Measurements from ENCODE around the gene DARS2.
A peak's percentile ranks its signal among the peaks of the same experiment; 100 is the strongest.
"Not testable (repeated sequence)": the region's sequence is repeated elsewhere in the genome, so short reads cannot be mapped to it uniquely, and the experiment has no call there.

DARS2 gene

GRCh38 chr1:173824315-173825081, at the start of gene DARS2, which contains the start of gene CENPL:
Gene DARS2 (plus strand): TSS chr1:173824673. CDS start chr1:173825230, 557 bp downstream.
Gene CENPL (minus strand): TSS chr1:173824883. CDS start chr1:173811299, 13,584 bp downstream.
- DNase-seq, result peak; percentile 99 to 100

DNA sequence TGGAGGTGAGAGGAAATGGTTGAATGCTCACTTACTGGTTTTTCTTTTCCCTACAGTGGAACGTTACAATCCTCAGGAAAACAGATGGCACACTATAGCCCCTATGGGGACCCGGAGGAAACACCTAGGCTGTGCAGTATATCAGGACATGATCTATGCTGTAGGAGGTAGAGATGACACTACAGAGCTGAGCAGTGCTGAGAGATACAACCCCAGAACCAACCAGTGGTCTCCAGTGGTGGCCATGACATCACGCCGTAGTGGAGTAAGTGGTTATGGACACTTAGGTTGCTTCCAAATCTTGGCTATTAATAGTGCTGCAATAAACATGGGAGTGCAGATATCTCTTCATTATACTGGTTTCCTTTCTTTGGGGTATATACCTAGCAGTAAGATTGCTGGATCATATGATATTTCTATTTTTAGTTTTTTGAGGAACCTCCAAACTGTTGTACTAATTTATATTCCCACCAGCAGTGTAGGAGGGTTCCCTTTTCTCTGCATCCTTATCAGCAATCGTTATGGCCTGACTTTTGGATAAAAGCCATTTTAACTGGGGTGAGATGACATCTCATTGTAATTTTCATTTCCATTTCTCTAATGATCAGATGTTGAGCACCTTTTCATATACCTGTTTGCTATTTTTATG, 48.8 kb upstream of the DARS2 start:
- no peak for DNase-seq

DNA sequence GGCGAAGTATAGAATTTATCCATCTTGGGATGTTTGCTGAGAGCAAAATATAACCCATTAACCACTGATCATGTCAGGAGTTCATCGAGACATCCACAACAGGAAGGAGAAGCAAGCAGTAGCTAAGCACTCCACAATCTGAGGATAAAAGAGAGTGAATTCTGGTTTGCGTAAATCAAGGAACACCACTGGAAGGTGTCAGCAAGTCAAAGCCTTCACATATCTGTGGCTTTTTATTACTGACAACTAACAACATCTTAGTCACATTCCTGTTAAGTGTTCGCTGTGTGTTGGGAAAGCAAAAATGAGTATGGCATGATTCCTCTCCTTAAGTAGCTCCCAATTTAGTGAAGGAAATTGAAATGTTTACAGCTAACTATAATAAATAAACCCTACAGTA, 44.5 kb upstream of the DARS2 start:
- no peak for DNase-seq

DNA sequence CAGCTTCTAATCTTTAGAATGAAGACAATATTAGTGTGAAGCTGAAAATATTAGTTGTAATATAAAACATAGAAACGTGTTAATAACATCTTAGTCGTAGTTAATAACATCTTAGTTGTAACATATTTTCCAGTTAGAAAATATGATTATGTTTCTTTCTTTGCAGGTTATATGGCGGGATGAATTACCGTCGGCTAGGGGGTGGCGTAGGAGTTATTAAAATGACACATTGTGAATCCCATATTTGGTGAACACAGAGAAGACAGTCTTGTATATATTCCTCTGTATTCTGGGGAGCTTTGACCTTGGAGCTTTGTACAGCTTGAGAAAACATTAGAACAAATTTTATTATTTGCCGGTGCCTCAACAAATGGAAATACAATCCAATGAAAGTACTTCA, 39.5 kb upstream of the DARS2 start:
- DNase-seq, result no peak

DNA sequence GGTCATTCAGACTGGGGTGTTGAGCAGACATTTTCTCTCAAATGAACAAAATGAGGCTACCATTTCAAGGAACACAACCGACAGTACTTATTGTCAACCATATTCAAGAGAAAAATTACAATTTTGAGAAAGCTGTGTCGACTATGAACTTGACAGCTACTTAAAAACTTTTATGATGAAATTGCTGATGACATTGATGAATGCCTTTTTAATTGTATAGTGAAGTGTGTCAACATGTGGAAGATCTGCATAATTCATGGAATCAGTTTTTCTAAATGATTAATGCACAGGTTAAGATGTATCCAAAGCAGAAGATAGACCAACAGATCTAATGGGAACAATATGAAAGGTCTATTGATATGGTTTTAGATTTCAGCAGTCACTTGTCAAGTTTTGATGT, 34.6 kb upstream of the DARS2 start:
- no peak for DNase-seq

- no peak for DNase-seq
Observed at GRCh38 chr1:173798078-173798477, 26.4 kb upstream of the DARS2 start.

GRCh38 chr1:173799995-173800394, 24.5 kb upstream of the DARS2 start:
- DNase-seq, result not testable (repeated sequence)

DNA sequence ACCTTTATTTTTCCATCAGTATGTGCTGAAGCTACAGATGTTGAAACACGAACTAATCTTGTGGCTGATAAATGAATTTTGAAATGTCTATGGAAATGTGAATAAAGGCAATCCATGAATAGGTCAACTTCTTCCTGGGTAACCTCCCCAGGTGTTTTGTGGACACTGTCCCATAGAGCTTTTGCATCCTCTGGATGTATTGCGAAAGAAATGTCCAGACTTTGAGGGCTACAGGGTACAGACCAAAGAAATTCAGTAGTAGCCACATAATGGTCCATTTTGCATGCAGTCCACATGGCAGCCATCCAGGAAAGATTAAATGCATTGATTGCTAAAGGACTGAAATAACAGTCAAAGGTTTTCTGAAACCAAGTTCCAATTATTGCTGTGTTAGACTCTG, 21.5 kb upstream of the DARS2 start:
- DNase-seq, result no peak

DNA sequence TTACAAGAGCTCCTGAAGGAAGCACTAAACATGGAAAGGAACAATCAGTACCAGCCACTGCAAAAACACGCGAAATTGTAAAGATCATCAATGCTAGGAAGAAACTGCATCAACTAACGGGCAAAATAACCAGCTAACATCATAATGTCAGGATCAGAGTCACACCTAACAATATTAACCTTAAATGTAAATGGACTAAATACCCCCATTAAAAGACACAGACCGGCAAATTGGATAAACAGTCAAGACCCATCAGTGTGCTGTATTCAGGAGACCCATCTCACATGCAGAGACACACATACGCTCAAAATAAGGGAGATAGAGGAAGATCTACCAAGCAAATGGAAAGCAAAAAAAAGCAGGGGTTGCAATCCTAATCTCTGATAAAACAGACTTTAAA, 10.8 kb upstream of the DARS2 start:
- not testable (repeated sequence) for DNase-seq

DNA sequence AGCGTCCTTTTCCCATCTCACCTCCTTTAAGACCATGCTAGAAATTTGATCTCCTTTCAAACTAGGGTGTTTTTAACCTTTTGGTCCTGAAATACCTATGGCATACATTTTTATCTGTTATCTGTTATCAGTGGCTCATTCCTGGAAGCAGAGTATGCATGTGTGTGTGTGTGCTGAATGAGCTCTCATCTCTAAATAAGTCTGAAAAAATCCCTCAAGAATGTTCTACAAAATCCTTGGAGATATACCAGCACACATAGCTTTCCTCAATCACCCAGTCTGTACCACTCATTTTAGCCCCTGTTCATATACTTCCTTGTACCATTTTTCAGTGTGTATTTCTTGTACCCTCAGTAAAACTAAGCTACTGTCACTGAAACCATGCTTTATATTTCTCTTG, 6.0 kb upstream of the DARS2 start:
- DNase-seq, result no peak

DNA sequence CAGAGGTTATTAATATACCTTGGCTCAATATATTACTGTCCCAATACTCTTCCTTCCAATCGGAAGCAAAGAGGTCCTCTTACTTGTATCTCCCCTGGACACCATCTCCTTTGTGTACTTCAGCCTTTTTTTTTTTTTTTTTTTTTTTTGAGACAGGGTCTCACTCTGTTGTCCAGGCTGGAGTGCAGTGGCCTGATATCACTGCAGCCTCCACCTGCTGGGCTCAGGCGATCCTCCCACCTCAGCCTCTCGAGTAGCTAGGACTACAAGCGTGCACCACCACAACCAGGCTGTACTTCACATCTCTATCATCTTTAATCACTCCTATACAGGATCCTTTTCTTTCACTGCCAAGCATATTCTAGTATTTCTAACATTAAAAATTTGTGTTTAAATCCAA, 2.8 kb upstream of the DARS2 start:
- DNase-seq, result no peak

GRCh38 chr1:173823781-173824314, 625 bp upstream of the DARS2 start:
- no peak for DNase-seq

DNA sequence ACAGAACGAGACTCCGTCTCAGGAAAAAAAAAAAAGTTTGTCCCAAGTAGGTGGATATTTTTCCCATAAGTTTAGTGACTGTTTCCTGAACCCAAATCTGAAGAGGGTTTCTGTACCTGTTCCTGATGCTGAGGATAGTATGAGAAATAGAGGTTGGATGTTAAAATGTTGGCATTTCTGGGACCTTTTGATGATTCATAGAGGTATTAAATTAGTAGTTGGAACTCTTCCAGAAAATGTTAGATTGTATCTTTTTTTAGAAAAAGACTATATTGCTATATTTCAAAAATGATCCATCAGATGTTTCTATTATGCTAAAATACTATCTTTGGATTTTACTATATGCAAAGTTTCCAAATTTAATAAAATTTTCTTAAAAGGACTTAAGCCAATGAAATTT, 3.1 kb downstream of the DARS2 start:
- no peak for DNase-seq

GRCh38 chr1:173832748-173833147, 8.3 kb downstream of the DARS2 start:
- DNase-seq, result no peak

DNA sequence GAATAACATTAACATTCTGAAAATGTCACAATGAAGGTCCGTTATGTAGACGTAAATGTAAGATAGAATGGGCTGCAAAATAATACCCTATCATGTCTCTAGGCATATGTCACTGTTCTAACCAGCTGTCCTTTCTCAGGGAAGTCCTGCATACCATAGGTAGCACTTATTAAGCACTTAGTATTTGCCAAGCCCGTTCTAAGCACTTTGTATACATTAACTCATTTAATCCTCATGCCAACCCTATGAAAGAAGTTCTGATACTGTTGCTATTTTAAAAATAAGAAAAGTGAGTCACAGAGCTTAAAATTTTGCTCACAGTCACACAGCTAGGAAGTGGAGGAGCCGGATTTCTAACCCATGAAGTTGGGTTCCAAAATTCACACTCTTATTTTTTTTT, 27.6 kb downstream of the DARS2 start:
- DNase-seq, result no peak

- no peak for DNase-seq
Observed at GRCh38 chr1:173853074-173853473, 28.6 kb downstream of the DARS2 start.

GRCh38 chr1:173856014-173856413, 31.5 kb downstream of the DARS2 start:
- no peak for DNase-seq

DNA sequence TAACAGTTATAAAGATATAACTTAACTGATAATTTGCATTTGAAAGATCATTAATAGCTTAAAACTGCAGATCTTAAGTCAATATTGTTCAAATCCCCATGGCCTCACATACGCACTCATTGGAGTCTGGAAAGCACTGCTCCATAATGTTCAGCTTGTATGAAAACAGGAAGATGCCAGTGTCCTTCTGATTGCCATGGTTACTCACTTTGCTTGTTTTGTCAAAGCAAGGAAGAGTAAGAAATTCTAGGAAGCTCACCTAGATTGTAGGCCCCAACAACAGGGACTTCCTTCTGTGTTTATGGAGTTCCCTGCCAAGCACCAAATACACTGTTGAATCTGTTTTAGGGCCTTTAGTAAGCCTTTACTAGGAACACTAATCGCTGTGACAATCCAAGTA, 32.4 kb downstream of the DARS2 start:
- DNase-seq, result no peak

DNA sequence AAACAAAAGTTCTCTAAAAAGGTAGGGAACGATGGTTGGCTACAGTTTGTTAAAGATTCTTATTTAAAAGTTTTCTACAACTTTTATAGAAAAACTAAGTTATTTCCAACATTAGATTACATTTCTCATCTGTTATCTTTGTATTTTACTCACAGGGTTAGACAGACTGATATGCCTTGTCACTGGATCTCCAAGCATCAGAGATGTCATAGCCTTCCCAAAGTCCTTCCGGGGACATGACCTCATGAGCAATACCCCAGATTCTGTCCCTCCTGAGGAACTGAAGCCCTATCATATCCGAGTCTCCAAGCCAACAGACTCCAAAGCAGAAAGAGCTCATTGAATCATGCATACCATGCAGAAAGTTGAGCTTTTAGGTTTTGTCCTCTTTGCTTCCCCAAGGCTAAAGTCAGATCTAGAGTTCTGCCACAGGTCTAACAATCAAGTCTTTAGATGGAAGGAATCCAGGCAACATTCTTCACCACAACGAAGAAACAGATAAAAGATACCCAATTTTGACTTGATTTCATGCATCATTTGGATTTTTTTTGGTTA, 33.0 kb downstream of the DARS2 start:
- DNase-seq, result no peak

DNA sequence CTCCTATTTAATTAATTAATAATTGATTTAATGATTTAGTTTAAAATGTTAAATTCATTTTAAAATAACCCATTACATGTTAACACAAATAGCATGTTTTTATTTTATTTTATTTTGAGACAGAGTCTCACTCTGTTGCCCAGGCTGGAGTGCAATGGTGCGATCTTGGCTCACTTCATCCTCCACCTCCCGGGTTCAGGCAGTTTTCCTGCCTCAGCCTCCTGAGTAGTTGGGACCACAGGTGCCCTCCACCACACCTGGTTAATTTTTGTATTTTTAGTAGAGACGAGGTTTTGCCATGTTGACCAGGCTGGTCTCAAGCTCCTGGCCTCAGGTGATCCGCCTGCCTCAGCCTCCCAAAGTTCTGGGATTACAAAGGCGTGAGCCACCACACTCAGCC, 35.1 kb downstream of the DARS2 start:
- DNase-seq, result not testable (repeated sequence)

DNA sequence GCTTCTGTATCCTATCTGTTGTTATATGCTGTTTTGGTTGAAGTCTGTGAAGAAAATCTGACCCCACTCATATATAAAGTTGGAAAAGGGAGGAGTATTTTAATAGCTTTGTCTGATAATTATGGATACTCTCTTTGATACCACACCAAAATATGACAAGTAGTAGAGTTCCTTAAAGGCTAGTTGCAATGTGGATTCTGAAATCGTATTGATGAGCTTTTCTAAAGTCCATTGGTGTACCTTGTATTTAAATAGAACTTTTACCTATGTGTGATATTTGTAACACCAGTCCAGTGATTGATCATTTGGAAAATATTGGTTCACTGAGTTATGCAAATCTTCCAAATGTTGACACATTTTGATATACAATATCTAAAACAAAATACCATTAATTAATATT, 35.6 kb downstream of the DARS2 start:
- DNase-seq, result no peak

GRCh38 chr1:173861731-173862145, 37.3 kb downstream of the DARS2 start:
- no peak for DNase-seq

- not testable (repeated sequence) for DNase-seq
Observed at GRCh38 chr1:173862146-173862768, 37.8 kb downstream of the DARS2 start.

Data from NCI-H526 (cell line).